ENCODE data around the gene HNRNPA2B1.
"Not testable (repeated sequence)": the region's sequence is repeated elsewhere in the genome, so short reads cannot be mapped to it uniquely, and the experiment has no call there.

Gene HNRNPA2B1

DNA sequence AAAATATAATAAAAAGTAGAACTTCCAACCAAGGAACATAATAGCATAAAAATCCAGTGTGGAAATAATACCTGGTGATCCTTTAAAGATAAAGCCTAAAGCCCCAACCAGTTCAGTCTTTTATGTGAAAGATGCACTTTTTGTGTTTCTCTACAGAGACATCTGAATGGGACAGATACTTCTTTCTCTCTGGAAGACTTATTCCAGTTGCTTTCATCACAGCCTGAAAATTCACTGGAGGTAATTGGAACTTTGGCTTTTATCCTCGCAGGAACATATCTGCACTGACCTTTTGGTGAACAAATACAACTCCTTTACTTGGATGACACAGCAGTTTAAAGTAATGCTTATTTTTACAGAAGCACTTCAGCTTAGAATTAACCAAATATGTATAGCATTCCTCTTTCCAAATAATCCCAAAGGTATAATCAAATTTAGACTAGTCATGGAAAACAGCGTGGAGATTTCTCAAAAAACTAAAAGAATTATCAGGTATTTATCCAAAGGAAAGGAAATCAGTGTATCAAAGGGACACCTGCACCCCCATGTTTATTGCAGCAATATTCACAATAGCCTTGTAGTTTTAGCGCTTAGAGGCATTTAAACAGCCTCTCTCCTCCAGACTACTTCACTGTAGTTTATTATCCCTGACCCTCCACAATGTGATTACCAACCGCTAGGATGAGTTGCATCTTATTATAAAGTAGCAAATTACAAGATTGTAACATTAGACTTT lies 16.8 kb downstream of the HNRNPA2B1 start:
- DNase-seq = no peak

DNA sequence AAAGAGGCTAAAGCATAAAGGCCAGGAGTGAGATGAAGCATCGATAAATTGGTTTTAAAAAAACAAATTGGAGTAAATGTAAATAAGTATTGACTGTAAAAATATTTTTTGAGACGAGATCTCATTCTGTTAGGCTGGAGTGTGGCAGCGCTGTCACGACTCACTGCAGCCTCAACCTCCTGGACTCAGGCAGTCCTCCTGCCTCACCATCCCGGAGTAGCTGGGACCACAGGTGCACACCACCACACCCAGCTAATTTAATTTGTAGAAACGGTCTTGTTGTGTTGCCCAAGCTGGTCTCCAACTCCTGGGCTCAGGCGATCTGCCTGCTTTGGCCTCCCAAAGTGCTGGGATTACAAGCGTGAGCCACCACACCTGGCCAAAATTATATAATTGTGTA lies 17.8 kb downstream of the HNRNPA2B1 start:
- no peak for DNase-seq

DNA sequence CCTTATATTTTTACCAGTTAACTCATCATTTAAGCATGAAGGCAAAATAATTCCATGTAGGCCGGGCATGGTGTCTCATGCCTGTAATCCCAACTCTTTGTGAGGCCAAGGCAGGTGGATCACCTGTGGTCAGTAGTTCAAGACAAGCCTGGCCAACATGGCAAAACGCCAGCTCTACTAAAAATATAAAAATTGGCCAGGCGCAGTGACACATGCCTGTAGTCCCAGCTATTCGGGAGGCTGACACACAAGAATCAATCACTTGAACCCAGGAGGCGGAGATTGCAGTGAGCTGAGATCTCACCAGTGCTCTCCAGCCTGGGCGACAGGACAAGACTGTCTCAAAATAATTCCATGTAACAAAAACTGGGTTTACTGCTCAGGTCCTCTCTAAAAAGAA lies 18.3 kb downstream of the HNRNPA2B1 start:
- no peak for DNase-seq

DNA sequence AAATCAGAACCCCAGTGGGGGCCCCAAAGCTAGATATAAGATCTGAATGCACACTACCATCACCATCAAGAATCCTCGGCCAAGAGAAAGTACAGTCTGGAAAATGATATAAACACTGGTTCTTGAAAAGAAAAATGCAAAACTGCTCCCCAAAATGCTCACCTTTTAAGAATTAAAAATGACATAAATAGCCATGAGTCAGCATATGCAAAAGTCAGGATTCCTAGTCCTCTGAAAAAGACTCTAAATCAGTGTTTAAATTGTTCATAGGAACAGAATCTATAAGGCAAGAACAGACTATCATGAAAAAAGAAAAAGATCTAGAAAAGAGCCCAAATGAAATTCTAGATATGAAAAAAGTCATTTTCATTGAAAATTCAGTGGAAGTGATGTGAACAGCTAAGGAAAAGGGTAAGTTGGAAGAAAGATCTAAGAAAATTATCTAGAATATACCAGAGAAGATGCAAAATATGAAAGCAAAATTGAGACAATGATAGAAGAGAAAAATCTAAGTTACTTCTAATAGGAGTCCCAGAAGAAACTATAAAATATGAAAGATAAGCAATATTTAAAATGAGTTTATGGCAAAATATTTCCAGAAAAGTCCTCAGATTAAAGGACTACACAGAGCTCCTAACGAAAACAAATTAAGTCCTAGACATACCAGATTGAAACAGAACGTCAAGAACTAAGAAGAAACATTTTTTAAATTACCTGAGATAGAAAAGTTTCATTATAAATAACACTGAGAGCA lies 18.9 kb downstream of the HNRNPA2B1 start:
- DNase-seq = no peak

DNA sequence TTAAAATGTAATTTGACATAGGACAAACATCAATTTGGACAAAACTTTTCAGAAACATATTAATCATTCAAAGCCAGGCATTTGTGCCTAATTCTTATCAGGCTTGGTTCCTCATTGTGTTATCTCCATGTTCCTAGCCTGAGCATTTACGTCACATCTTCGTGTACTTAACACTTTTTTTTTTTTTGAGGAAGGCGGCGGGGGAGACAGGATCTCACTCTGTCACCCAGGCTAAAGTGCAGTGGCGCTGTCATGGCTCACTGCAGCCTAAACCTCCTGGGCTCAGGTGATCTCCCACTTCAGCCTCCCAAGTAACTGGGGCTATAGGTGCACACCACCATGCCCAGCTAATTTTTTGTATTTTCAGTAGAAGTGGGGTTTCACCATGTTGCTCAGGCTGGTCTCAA lies 19.8 kb downstream of the HNRNPA2B1 start:
- no peak for DNase-seq

DNA sequence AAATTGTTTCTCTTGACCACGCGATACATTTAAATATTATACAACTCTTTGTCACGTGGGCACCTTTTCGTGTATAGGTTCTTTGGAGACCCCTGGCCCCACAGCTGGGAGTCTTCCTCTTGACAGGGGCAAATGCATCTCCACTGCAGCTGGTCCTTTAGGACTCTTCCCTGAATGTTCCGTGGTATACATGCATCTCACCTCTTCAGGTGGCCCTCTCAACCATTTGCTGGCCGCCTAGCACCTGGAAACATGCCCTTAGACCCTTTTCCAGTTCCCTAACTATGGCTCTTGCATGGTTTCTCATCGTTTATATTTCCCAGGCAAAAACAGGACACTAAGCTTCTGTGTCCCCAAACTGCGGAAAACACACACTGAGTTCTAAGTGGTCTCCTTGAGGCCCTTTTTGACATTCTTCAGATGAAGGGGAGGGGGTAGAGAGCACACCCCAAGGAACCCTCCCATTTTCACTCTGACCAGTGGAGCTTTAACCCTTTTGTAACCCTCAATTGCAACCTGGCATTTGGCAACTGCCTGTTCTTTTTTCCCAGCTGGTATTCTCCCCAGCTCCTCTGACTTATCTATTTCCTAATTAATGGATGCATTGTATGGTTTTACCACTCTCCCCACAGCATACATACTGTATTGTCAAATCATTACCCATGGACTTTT lies 20.6 kb downstream of the HNRNPA2B1 start:
- DNase-seq = no peak

DNA sequence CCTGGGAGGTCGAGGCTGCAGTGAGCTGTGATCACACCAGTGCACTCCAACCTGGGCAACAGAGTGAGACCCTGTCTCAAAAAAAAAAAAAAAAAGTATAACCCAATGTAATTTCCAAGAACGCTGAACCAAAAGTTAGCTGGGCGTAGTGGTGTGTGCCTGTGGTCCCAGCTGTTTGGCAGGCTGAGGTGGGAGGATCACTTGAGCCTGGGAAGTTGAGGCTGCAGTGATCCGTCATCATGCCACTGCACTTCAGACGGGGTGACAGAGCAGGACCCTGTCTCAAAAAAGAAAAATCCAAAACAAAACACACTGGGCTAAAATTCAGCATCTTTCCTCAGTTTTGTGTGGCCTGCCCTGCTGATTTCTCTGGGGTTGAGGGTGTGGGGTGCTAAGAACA lies 21.1 kb downstream of the HNRNPA2B1 start:
- DNase-seq = no peak

DNA sequence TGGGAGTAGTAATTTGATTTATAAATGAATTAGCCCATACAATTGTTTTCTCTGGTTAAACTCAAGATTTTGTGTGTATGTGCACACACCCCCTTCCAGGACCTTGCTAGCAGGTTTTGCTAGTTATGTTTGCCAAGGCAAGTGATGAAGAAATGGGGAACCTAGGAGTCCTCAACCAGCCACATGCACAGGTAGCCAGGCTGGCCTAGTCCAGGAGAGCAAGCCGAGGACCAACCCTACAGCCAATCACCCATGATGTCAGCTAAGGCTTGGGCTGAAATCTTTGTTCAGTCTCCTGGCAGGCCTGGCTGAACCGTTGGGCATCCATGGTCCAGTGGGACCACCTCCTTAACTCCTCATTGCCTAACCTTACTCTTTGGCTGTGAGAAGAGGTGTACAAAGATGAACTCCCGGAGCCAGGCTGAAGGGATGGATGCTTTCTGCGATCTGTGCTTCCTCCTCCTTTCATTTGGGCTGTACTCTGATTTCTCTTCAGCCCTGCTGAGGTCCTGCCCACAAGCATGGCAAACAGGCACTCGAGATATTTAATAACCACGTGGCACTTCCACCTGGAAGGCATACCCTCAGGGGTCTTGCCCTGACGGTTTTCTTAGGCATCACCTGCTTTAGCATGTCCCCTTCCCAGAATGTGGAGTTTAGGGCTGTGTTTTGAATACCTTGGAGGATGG lies 22.1 kb downstream of the HNRNPA2B1 start:
- DNase-seq = no peak

DNA sequence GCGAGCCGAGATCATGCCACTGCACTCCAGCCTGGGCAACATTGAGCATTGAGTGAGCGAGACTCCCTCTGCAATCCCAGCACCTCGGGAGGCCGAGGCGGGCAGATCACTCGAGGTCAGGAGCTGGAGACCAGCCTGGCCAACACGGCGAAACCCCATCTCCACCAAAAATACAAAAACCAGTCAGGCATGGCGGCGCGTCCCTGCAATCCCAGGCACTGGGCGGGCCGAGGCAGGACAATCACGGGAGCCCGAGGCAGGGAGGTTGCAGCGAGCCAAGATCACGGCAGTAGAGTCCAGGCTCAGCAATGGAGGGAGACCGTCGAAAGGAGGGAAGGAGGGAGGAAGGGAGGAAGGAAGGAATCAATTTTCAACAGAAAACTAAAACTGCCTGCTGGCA lies 23.3 kb downstream of the HNRNPA2B1 start:
- DNase-seq = not testable (repeated sequence)

DNA sequence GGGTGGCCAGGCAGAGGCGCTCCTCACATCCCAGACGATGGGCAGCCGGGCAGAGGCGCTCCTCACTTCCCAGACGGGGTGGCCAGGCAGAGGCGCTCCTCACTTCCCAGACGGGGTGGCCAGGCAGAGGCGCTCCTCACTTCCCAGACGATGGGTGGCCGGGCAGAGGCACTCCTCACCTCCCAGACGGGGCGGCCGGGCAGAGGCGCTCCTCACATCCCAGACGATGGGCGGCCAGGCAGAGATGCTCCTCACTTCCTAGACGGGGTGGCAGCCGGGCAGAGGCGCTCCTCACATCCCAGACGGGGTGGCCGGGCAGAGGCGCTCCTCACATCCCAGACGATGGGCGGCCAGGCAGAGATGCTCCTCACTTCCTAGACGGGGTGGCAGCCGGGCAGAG lies 23.9 kb downstream of the HNRNPA2B1 start:
- not testable (repeated sequence) for DNase-seq

DNA sequence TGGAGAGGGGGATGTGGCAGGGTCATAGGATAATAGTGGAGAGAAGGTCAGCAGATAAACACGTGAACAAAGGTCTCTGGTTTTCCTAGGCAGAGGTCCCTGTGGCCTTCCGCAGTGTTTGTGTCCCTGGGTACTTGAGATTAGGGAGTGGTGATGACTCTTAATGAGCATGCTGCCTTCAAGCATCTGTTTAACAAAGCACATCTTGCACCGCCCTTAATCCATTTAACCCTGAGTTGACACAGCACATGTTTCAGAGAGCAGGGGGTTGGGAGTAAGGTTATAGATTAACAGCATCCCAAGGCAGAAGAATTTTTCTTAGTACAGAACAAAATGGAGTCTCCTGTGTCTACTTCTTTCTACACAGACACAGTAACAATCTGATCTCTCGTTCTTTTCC lies 24.6 kb downstream of the HNRNPA2B1 start:
- DNase-seq = not testable (repeated sequence)

DNA sequence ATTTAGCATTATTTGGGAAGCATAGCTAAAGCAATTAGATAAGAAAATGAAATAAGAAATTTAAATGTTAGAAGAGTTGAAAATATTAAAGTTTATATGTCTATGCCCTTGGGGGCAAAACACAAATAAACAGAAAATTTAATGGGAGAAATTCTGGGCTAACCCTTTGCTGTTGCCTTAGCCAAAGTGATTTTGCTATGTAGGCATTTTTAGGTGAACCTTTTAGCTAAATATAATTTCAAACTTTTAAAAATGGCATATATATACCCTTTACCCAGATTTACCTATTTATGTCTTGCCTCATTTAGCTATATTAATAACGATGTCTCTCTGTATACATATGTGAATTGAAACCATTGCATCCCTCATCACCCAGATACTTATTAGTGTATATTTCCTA lies 28.5 kb downstream of the HNRNPA2B1 start:
- no peak for DNase-seq

DNA sequence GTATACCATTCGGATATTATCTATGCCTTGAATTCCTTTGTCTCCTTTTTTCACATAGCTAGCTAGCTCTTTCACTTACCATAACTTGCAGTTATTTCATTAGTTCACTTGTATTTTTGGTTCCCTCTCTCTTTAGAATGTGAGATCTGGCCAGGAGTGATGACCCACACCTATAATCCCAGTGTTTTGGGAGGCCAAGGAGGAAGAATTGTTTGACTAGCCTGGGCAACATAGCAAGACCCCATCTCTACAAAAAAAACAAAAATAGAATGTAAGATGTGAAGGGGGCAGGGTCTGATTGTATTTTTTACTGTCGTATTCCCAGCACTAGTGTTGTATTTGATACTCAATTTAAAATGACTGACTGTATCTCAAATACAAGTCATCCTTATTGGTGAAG lies 28.9 kb downstream of the HNRNPA2B1 start:
- no peak for DNase-seq

DNA sequence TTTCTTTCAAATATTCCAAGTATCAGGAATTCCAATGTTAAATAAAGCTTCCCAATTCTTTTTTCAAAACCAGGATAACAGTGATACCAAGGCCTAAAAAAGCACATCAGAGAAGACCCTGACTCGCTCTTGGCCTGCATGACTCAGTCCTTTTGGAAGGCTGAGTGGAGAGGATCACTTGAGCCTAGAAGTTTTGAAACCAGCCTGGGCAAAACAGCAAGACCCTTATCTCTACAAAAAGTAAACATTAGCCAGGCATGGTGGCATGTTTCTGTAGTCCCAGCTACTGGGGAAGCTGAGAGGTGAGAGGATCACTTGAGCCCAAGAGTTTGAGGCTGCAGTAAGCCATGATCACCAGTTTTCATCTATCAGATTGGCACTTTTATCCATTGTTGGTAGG lies 29.9 kb downstream of the HNRNPA2B1 start:
- DNase-seq = no peak

DNA sequence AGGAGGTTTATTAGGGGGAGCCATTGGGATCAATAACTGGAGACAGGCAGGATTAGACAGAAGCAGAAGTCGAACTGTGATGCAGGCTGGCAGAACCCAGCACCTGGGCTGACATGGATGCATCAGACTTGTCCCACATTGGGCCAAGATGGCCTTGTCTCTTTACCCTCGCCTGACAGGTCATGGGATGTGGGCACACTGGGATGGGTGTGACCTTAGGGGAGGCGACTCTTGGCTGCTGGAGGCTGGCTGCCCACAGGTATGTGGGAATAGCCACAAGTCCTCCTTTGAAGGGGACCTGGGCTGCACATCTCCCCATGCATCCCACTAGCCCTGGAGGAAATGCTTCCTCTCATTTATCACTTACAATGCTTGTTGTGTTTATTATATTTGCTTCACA lies 31.3 kb downstream of the HNRNPA2B1 start:
- DNase-seq = no peak

DNA sequence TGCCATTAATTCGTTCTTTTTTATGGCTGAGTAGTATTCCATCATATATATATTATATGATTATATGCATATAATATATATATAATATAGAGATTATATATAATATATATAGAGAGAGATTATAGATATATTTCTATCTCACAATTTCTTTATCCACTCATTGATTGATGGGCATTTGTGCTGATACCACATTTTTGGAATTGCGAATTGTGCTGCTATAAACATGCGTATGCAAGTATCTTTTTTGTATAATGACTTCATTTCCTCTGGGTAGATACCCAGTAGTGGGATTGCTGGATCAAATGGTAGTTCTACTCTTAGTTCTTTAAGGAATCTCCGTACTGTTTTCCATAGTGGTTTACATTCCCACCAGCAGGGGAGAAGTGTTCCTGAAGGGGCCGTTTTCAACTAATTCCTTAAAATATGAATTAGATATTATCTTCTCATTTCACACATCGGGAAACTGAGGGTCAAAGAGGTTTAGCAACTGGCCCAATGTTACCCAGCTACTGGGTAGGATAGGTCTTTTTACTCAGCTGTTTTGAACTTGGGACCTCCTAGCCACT lies 32.0 kb downstream of the HNRNPA2B1 start:
- DNase-seq = no peak

DNA sequence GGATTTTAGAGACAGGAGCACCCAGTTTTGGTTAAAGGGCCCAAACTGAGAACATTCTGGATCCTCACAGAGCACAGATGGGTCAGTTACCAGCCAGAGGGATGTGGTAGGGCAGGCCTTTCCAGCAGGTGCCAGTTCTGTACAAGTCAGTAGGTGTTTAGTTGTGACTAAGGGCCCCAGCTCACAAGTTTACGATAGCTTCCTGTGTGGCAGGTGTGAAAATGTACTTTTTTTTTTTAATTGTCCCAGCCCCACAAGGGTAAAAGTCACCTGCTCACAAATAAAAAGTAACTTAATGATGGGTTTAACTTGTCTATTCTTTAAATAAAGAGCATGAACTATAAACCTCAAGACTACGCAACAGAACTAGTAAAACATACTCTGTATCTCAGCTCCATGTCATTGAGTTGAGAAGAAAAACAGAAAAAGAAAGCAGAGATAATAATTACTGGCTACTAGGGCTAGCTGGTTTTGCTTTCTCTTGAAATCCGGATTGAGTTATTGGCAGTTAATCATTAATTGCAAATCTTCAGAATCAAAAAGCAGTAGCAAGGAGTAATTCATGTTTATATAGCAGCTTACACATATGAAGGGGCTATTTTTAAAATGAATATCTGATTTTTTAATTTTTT lies 33.1 kb downstream of the HNRNPA2B1 start:
- no peak for DNase-seq

DNA sequence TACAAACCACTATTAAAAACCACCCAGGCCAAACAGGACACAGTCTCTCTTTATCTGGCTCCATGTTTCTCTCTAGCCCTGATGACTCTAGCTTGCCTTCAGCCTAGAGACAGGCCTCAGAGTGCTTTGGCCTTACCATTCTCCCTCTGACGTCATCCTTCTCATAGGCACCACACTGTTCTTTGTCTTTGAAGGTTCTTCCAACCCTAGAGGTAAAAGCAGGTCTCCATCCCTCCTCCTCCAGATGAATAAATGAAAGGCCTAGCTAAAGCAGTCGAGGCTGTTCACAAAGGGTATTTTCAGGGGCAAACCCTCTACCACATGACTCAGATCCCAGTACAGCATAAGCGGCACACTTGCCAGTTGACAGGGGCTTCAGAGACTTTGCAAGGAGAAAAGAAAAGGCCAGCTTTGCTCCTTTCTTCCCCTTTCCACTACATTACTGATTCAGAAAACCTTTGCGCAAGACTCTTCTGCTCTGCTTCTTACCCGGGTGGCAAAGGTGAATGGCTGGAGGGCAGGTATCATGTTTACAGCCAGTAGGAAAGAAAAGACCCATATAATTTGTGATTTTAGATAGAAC lies 33.8 kb downstream of the HNRNPA2B1 start:
- DNase-seq = no peak

DNA sequence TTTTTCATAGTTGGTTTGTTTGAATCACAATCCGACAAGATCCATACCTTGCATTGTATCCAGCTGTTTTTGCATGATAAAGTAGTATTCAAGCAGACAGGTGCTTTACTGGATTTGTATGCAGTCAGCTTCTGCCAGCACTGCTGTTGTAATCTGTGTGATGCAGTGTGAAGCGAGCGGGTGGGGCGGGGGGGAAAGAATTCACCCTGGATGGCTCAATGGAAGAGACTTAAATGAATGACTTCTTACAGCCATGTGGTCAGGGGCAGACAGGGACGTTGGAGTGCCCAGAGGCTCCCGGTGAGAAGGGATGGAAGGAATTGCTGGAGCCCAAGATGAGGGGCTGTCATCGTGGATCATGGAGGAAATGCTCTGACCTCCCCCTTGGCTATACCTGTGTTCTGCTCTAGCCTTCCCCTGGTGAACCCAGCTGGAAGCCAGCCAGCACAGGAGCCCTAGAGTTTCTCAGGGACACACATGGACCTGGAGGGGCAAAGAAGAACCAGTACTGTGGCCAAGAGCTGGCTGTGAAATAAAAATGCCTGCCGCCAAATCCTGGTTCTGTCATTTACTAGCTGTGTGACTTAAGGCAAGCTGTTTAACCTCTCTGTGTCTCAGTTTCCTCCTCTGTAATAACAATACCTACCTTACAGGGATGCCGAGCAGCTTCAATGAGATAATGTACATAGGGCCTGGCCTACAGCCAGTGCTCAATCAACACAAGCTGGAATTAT lies 34.4 kb downstream of the HNRNPA2B1 start:
- no peak for DNase-seq

DNA sequence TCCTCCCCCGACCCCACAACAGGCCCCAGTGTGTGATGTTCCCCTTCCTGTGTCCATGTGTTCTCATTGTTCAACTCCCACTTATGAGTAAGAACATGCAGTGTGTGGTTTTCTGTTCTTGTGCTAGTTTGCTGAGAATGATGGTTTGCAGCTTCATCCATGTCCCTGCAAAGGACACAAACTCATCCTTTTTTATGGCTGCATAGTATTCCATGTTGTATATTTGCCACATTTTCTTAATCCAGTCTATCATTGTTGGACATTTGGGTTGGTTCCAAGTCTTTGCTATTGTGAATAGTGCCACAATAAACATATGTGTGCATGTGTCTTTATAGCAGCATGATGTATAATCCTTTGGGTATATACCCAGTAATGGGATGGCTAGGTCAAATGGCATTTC lies 36.7 kb downstream of the HNRNPA2B1 start:
- DNase-seq = not testable (repeated sequence)

DNA sequence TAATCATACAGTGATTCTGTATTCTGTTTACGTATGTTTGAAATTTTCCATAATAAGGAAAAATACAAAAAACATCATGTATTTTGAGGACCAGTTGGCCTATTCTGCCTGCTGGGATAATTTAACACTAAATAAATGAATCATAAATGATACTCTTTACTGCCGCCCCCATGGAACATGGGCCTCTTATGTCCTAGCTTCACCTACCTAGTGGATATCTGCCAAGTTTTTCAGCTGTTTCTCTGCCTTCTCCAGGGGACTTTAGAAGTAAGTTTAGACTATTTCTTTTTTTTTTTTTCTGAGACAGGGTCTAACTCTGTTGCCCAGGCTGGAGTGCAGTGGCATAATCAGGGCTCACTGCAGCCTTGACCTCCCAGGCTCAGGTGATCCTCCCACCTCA lies 38.1 kb downstream of the HNRNPA2B1 start:
- DNase-seq = no peak
